Lower leg skin (tissue), 4 donors: Measurements from ENCODE around the gene MINDY4. TPM values are rescaled to one million over a fixed set of nuclear protein-coding genes. Genes with fewer than 3 reads are reported as not detected.
A peak's percentile ranks its signal among the peaks of the same experiment; 100 is the strongest.

Experiments used
- DNase-seq, 2 donors: peaks; one replicate each; pipeline ENCODE4 v3.0.0-alpha.2; 2019; ENCODE audit warnings: low spot score in 2 of 2
- H3K4me3 ChIP-seq: fragments of 200-600 bp; sonication (generic); 2 replicates; pipeline ENCODE4 v1.5.1; 2017; ENCODE audit warnings: mild to moderate bottlenecking, low read depth; ENCODE audit not compliant: poor library complexity, severe bottlenecking
- CTCF ChIP-seq, 3 donors: fragments of 450-650 bp; IDR thresholded peaks; one replicate each; pipeline ENCODE4 v1.5.1; 2016; ENCODE audit warnings: antibody characterized with exemption in 3 of 3, mild to moderate bottlenecking in 3 of 3, moderate library complexity in 2 of 3
- POLR2A ChIP-seq, 2 donors: fragments of 450-650 bp; IDR thresholded peaks; one replicate each; pipeline ENCODE4 v1.6.1; 2016 to 2017; ENCODE audit warnings: antibody characterized with exemption in 2 of 2, mild to moderate bottlenecking in 1 of 2, moderate library complexity in 1 of 2
- WGBS, 2 donors: methylation state at CpG; one replicate each; pipeline ENCODE4 v1.1.5; 2018; 5-methylcytosine and 5-hydroxymethylcytosine counted together
- intact Hi-C: fragments of 100-400 bp; cut with DNase I; formaldehyde crosslinking; loops from one replicate; pipeline ENCODE4 v1.15.0; 2023; ENCODE audit warnings: low total_unique reads
- total RNA-seq, 4 donors: library from RNA; depleted of rRNA; stranded (reverse); fragments of >200 nt; gene quantifications; one replicate each; pipeline ENCODE4 v1.1.0, GENCODE V29; 2016

The MINDY4 gene
- total RNA-seq, 4 donors from 2014 or later: 4.0 to 4.7 (median 4.4) TPM

- WGBS, 2 donors: 57 to 67% methylated on average over 4 to 10 of the region's 11 CpGs
- no peak for DNase-seq
- no peak overlapping the region for H3K4me3 ChIP-seq
- no peak for TF ChIP-seq CTCF (IDR thresholded peaks at IDR 0.05)
- TF ChIP-seq POLR2A (IDR thresholded peaks at IDR 0.05): no peak
- intact Hi-C loops: no loop called here
Observed at GRCh38 chr7:30911133-30911532, 139.9 kb downstream of the MINDY4 start.

- peak within 1 kb of the TSS; percentile 10 for H3K4me3 ChIP-seq
- no peak for TF ChIP-seq CTCF (IDR thresholded peaks at IDR 0.05)
- TF ChIP-seq POLR2A (IDR thresholded peaks at IDR 0.05): no peak
- DNase-seq: peak; percentile 44 to 94
- intact Hi-C loops: no loop called here
- WGBS, 2 donors: 43 to 52% methylated on average over 12 of the region's 12 CpGs
Observed at GRCh38 chr7:30911561-30911969, 140.3 kb downstream of the MINDY4 start, which contains the start of gene AQP1. AQP1 (plus strand) TSS chr7:30911853; CDS start chr7:30911910, 57 bp downstream.

- DNase-seq: no peak
- H3K4me3 ChIP-seq: peak overlapping the region; percentile 10
- TF ChIP-seq POLR2A (IDR thresholded peaks at IDR 0.05) (no peak), CTCF (IDR thresholded peaks at IDR 0.05) (no peak)
- intact Hi-C loops: no loop called here
- WGBS, 2 donors: 69 to 74% methylated on average over 24 to 26 of the region's 26 CpGs
Observed at GRCh38 chr7:30912021-30912730, 141.0 kb downstream of the MINDY4 start.

GRCh38 chr7:30912731-30912985 is 141.4 kb downstream of the MINDY4 start:
- TF ChIP-seq CTCF (IDR thresholded peaks at IDR 0.05): no peak
- intact Hi-C loops: no loop called here
- 41 to 53% methylated on average over 2 of the region's 2 CpGs for WGBS, 2 donors
- peak overlapping the region; percentile 10 for H3K4me3 ChIP-seq
- no peak for DNase-seq

GRCh38 chr7:30912986-30913811 is 142.0 kb downstream of the MINDY4 start:
- peak overlapping the region; percentile 21 for H3K4me3 ChIP-seq
- 49 to 58% methylated on average over 17 of the region's 17 CpGs for WGBS, 2 donors
- TF ChIP-seq POLR2A (IDR thresholded peaks at IDR 0.05) (no peak), CTCF (IDR thresholded peaks at IDR 0.05) (no peak)
- intact Hi-C loops: no loop called here
- no peak for DNase-seq
